HL-60/S4 treated with phorbol 12-myristate 13-acetate at 8.2 ng/mL for 4 days and 3 days (cell line): ENCODE measurements around the gene ARHGEF12.

Experiments used
- in situ Hi-C: fragments of 300-500 bp; cut with MboI; formaldehyde crosslinking; loops from 2 replicates; pipeline ENCODE4 v1.15.0; 2022; ENCODE audit warnings: low sequenced_read_pairs

Gene ARHGEF12

GRCh38 chr11:120385655-120386054 is 49.4 kb downstream of the ARHGEF12 start:
- in situ Hi-C loops, result no loop called here

GRCh38 chr11:120386318-120386717 is 50.1 kb downstream of the ARHGEF12 start:
- in situ Hi-C loops, result no loop called here

GRCh38 chr11:120386774-120387371 is 50.7 kb downstream of the ARHGEF12 start:
- in situ Hi-C loops, result no loop called here

- in situ Hi-C loops, result no loop called here
These were observed 52.0 kb downstream of the ARHGEF12 start for GRCh38 chr11:120388261-120388660.

GRCh38 chr11:120389693-120390584 is 53.7 kb downstream of the ARHGEF12 start:
- in situ Hi-C loops, result no loop called here

GRCh38 chr11:120390585-120390922 is 54.3 kb downstream of the ARHGEF12 start:
- in situ Hi-C loops, result no loop called here

- in situ Hi-C loops, result no loop called here
These were observed 55.1 kb downstream of the ARHGEF12 start for GRCh38 chr11:120391292-120391691.

- in situ Hi-C loops, result no loop called here
These were observed 55.6 kb downstream of the ARHGEF12 start for GRCh38 chr11:120391854-120392253.

GRCh38 chr11:120392314-120392713 is 56.1 kb downstream of the ARHGEF12 start:
- in situ Hi-C loops, result no loop called here

GRCh38 chr11:120392793-120393192 is 56.6 kb downstream of the ARHGEF12 start:
- in situ Hi-C loops, result no loop called here

- in situ Hi-C loops, result no loop called here
These were observed 57.9 kb downstream of the ARHGEF12 start for GRCh38 chr11:120394119-120394518.

- in situ Hi-C loops, result no loop called here
These were observed 59.6 kb downstream of the ARHGEF12 start for GRCh38 chr11:120395778-120396177.

GRCh38 chr11:120398132-120398531 is 61.9 kb downstream of the ARHGEF12 start:
- in situ Hi-C loops, result no loop called here

GRCh38 chr11:120399307-120399706 is 63.1 kb downstream of the ARHGEF12 start:
- in situ Hi-C loops, result no loop called here

GRCh38 chr11:120400564-120401364 is 64.6 kb downstream of the ARHGEF12 start:
- in situ Hi-C loops, result loop anchor here (25.0 kb wide), 1 partner anchor 112 kb away; the partner anchor contains the start of gene GRIK4

- in situ Hi-C loops, result loop anchor here (25.0 kb wide), 1 partner anchor 111 kb away; the partner anchor contains the start of gene GRIK4
These were observed 65.3 kb downstream of the ARHGEF12 start for GRCh38 chr11:120401506-120401905.

GRCh38 chr11:120403966-120404365 is 67.8 kb downstream of the ARHGEF12 start:
- in situ Hi-C loops, result loop anchor here (25.0 kb wide), 1 partner anchor 108 kb away; the partner anchor contains the start of gene GRIK4

- in situ Hi-C loops, result loop anchor here (25.0 kb wide), 1 partner anchor 108 kb away; the partner anchor contains the start of gene GRIK4
These were observed 68.3 kb downstream of the ARHGEF12 start for GRCh38 chr11:120404495-120404894.

GRCh38 chr11:120409655-120410054 is 73.4 kb downstream of the ARHGEF12 start:
- in situ Hi-C loops, result loop anchor here (25.0 kb wide), 1 partner anchor 103 kb away; the partner anchor contains the start of gene GRIK4

- in situ Hi-C loops, result loop anchor here (25.0 kb wide), 1 partner anchor 102 kb away; the partner anchor contains the start of gene GRIK4
These were observed 74.6 kb downstream of the ARHGEF12 start for GRCh38 chr11:120410622-120411380.
